SU-DHL-6 (cell line): Measurements from ENCODE around the gene PLAA.

Experiments
- EZH2phosphoT487 ChIP-seq: fragments of 200-600 bp; sonication (generic), shearing (Covaris generic); conservative IDR thresholded peaks from 2 replicates; pipeline ENCODE4 v1.6.1; 2018; ENCODE audit warnings: mild to moderate bottlenecking, antibody characterized with exemption, low read length, moderate library complexity, mixed read lengths
- TF ChIP-seq, protein P1 (sequence below): fragments of 200-600 bp; sonication (generic); IDR thresholded peaks from one replicate; pipeline ENCODE4 v1.5.1; 2017; ENCODE audit warnings: antibody characterized with exemption, mild to moderate bottlenecking, low read length, moderate library complexity; ENCODE audit not compliant: insufficient read depth, poor library complexity, severe bottlenecking

DNA sequence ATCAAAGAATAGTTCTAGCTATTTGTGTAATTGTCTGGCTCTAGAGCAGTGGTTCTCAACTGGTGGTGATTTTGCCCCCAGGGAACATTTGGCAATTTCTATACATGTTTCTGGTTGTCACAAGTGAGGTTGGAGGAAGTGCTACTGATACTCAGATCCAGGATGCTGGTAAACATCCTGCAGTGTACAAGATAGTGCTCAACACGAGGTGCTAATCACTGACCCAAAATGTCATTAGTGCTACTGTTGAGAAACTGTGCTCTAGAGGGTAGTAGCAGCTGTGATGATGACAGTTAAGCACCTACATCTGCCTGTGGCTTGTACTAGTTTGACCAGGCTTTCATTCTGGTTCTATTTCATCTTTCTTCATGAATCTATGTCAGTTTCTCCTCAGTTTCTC lies 36.3 kb upstream of the PLAA start:
- TF ChIP-seq, protein P1, sequence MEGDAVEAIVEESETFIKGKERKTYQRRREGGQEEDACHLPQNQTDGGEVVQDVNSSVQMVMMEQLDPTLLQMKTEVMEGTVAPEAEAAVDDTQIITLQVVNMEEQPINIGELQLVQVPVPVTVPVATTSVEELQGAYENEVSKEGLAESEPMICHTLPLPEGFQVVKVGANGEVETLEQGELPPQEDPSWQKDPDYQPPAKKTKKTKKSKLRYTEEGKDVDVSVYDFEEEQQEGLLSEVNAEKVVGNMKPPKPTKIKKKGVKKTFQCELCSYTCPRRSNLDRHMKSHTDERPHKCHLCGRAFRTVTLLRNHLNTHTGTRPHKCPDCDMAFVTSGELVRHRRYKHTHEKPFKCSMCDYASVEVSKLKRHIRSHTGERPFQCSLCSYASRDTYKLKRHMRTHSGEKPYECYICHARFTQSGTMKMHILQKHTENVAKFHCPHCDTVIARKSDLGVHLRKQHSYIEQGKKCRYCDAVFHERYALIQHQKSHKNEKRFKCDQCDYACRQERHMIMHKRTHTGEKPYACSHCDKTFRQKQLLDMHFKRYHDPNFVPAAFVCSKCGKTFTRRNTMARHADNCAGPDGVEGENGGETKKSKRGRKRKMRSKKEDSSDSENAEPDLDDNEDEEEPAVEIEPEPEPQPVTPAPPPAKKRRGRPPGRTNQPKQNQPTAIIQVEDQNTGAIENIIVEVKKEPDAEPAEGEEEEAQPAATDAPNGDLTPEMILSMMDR = no peak
- TF ChIP-seq EZH2phosphoT487 = no peak
